Islet precursor cell (in vitro differentiated cells): ENCODE results near the gene TSC1.

Experiments used
- DNase-seq: peaks from one replicate; pipeline ENCODE4 v3.0.0-alpha.2; 2018

TSC1 gene

DNA sequence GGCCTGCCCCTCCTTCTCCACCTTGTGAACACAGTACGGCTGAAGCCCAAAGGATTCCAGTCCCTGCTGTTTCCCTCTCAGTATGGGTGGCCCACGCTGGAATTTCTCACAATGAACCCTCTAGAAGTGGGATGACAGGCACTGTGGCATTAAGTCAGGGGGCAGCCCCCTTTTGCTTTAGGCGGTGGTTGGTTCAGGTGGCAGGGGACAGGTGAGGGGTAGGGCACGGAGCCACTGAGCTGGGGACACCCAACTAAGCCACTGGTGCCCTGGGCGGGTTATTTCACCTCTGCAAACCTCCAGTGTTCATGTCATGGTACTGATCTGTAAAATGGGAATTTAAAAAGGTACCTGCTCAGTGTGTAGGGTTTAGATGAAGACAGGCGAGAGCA lies 58.1 kb downstream of the TSC1 start:
- no peak for DNase-seq

DNA sequence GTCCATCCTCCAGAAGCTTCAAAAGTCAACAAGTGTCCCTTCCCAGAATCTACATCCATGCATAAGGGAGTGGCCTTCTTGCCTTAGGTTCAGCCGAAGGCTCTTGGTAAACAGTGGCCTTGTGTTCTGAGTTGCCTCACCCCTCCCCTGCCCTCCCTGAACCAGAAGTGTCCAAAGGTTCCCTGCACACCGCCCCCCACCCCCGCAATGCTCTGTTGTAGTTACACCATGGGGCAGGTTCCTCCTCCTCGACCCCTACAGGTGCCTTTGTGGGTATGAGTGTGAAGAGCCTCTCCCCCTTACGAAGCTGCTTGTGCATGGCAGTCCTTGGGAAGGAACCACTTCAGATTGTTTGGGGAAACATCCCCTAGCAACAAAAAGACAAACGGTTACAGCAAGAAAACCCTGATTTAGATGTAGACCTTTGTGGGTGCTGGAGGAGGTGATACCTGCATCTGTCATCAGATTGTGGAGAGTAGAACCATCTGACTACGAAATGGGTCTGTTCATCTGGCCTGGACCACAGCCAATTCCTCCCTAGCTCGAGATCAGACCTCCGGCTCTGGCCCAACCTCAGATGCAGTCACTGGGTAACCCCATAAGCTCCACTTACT lies 58.6 kb downstream of the TSC1 start:
- DNase-seq, result no peak

DNA sequence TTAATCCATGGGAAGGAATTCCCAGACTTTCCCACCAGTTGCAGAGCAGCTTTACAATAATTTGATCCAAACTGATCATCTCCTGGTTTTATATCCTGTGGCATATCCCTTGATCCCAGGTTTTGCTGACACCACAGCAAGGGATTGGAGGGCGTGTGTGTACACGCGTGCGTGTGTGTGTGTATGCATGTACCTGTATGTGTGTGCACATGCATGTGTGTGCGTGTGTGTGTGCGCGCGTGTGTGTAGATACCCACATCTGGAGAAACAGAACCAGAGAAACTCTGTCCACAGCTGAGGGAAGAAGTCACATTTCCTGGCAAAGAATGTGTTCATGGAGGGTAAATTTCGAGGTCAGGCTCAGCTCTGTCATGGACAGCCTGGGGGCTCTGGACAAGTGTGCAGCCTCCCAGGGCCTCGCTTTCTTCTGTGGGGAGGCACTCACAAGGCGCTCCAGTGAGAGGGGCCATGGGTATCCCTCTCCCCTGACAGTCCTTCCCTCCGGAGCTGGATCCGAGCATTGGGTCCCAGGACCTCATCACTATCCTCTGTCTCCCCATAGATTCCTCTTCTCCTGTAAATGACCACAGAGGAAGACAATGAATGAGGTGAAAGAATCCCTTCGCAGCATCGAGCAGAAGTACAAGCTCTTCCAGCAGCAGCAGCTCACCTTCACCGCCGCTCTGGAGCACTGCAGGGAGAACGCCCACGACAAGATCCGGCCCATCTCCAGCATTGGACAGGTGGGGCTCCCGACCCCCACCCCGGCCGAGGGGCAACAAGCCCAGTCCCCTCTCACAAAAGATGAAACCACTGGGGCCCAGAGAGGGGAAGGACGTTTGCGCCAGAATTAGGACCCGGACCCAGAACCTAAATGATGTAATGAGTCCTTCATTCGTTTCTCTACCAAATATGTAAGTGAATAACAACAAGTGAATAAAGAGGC lies 60.8 kb downstream of the TSC1 start:
- DNase-seq, result no peak

DNA sequence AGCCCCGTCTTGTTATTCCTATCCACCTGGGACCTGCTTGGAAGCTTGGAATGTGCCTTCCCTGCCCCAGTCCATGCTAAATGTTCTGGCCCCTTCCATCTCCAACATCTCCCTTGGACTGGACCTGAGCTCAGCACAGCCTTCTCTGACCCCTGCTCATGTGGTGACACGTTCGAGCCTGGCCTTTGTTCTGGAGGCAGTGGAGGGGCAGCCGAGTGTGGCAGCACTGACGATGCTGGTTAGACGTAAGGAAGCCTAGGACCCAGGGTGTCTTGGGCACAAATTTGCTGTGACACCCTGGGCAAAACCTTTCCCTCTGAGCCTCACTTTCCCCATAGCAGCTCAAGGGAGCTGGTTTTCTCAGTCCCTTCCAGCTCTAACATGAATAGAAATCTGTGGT lies 61.8 kb downstream of the TSC1 start:
- no peak for DNase-seq

DNA sequence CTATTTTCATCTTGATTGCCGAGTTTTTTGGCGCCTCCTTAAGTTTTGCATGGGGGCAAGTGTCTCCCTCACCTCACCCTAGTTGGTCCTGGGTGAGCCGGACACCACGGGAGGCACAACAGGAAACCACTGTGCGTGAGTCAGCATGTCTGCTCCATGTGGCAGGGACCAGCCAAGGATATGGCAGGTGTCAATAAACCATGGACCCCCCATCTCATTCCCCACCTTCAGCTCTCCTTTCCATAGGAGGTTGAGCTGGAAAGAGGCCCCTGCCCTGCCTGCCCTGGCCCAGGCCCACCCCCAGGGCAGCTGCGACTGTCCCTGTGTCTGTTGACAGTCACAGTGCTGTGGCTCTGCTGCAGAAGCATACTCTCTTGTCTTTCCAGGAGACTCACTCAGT lies 62.6 kb downstream of the TSC1 start:
- DNase-seq, result no peak

DNA sequence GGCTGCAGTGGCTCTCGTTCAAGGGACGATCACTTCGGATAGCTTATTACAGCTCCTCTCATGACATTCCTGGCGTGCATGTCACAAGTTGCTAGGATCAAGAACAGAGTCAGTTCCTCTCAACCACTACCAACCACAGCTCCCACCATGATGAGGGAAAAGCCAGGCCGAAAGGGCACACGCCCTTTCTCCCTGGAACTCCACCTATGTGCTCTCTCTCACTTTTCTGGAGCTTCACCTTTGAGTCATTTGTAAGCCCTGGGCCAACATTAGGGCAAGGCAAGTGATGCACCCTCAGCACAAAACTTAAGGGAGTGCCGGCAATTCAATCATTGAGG lies 64.1 kb downstream of the TSC1 start:
- no peak for DNase-seq

DNA sequence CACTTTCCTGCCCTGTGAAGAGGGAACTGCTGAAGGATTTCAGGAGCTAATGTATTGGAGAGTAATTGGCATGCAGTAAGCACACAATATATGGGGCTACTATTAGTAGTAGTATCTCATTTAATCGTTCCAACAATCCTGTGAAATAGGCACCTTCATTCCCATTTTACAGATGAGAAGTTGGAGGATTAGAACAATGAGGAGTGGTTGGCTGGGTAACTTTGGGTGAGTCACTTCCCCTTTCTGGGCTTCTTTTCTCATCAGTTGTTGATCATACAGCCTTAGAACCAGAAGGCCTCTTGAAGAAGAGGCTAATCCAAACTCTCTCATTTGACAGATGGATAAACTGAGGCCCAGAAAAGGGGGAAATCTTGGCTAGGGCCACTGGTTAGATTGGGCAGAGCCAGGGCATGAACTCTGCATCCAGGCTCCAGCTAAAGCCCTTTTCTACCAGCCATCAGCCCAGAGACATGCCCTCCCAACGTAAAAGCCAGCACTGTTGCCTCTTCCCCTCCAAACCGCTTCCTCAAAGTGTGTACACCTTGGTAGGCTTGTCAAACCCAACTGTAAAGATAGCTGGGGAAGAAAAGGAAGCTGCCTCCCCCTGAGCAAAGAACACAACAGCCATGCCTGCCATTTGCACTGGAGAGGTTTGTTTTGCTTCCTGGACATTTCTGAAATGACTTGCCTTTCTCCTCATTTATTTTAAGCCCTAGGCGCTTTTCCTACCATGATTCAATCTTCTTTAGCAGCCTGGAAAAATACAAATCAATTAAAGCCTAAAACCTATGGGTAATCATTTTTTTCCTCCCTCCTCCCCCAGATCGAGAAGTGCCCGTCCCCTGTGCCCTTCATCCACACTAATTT lies 64.7 kb downstream of the TSC1 start:
- DNase-seq, result no peak

DNA sequence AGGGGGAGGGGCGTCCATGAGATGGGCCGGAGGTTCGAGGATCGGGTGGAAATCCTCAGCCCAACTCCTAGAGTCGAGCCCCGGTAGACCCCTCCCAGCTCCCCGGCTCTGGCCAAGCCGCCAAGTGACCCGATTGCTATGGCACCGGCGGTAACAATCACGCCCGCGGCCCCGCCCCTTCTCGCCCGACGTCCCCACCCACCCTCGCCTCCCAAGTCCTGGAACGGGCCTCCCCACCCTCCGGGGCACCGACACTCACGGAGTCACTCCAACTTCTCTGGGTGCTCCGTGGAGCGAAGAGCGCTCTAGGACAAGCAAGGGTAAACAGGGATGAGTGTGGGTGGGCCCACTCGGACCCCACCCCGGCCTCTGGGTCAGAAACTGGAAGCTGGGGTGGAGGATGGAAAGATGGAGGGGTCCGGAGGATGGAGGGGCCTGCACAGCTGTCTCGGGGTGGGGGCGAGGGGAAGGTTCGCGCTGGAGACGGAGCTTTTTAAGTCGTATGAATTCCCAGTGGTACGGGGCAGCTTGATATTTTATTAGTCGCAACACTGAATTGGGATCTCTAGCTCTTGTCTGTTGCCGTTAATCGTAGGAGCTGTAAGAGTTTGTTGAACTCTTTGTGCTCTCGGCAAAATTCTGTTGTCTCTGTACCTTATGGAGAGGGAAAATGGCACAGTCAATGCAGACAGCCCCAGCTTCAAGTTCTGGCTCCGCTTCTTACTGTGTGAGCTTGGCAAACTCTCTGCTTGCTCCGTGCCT lies 65.5 kb downstream of the TSC1 start, which contains the start of gene SPACA9:
Gene SPACA9 (plus strand): TSS at position 204 of the 762 bp plus-strand sequence. CDS start 5,050 bp downstream, outside the sequence.
- DNase-seq, result peak; percentile 79

DNA sequence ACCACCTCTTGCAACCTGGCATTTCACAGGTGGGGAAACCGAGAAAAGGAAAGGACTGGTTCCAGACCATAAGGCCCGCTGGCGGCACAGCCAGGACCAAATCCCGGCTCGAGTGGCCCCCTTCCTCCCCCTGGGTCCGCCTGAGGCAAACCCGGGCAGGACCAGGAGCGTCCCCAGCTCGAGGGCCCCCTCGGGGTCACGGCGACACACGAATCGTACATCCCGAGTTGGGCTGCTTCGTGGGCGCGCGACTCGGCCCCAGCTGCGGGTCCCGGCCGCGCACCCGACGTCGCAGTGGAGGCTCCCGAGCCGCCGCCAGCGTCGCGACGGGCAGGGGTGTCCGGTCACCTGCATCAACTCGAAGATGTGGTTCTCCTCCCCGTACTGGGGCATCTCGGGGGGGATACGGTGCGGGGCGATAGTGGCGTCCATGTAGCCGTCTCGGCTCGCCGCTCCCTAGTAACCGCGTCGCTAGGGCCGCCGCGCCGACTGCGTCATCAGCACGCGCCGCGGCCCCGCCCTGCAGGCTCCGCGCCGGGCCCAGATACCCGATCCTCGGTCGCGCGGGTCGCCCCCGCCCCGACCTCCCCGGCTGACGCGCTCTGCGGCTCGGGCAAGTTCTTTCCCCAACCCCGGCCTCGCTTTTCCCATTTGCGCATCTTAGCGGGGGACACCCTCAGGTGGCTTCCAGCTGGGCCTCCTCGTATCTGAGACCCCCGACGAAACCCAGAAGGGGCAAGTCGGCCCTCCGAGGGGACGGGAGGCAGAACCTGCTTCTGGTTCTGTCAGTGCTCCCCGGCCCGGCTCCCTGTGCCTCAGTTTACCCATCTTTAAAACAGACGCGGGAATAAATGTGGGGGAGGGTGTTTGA lies 66.4 kb downstream of the TSC1 start, which contains the start of gene AK8:
Gene AK8 (minus strand): TSS at position 461 of the 871 bp plus-strand sequence. CDS start 29 bp downstream, at position 432.
- DNase-seq, result peak; percentile 83

DNA sequence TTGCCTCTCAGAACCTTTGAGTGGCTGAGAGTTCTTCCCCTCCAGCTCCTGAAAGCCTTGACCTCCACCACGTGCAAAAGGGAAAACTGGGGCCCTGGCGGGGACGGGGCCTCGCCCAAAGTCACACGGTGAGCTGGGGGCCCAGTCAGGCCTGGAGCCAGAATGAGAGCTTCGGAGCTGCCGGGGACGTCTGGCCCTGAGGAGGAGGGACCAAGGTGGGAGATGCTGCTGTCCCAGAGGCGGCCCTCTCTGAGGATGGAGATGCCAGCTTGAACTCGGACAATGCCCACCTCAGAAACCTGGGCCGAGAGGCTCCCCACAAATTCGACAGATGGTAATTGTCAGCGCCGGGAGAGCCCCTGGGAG lies 67.0 kb downstream of the TSC1 start:
- no peak for DNase-seq

DNA sequence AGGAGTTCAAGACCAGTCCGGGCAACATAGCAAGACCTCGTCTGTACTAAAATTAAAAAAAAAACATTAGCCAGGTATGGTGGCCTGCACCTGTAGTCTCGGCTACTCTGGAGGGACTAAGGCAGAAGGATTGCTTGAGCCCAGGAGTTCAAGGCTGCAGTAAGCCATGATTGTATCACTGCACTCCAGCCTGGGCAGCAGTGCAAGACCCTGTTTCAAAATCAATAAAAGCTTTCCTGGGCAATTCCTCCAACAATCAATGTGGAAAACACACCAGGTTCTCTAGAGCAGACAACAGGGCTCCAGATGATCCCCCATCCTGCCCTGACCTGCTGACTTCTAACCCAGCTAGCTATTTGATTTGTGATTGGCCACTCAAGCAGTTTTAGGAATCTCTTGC lies 67.6 kb downstream of the TSC1 start:
- DNase-seq, result no peak

DNA sequence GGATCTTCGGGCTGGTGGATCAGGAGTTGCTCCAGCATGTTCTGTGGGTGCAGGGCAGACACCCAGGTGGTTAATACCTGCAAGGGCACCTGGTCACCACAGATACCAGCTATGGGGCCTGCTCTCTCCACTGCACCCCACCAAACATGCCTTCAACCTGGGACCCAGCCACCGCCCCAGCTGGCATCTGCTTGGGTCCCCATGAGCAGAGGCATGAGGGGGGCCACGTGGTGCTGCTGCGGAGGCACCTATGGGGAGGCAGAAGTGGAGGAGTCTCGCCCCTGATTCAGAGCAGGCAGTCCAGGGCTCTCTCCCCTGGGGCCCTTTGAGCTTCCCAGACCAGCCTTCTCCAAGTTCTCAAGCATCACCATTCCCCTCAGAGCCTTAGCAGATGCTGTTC lies 69.3 kb downstream of the TSC1 start:
- DNase-seq, result no peak

DNA sequence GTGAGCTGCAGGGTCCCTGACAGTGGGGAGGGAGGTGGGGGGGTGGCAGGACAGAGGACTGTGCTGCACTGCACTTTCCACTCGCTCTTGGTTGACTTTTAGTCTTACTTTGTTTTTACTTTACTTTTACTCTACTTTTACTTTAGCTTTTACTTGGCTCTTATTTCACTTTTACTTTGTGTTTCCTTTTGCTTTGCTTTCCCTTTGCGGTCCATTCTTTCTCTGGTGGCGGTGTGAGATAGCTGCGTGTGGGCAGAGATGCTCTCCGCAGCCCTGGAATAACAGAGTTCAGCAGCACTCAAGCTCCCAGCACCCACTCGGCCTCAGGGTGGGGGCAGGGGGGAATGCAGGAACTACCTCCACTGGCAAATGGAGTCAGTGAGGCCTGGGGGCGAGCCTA lies 71.0 kb downstream of the TSC1 start:
- DNase-seq, result no peak

DNA sequence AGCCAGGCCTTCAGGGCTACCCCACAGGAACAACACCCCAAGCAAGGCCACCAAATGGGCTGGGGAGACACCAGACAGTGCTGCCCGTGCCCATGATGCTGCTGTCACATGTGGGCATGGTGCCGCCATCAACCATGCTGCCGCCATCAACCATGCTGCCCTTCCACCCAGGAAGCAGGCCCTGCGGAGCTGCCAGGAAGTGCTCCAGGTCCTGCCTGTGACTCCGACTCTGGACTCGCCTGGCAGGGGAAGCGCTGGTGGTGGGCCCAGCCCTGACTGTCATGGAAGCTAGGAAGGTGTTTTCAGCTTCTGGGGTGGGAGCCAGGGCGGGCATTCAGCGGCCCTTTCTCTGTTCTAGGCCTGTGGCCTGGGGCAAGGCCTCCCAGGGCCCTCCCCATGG lies 75.2 kb downstream of the TSC1 start:
- no peak for DNase-seq

DNA sequence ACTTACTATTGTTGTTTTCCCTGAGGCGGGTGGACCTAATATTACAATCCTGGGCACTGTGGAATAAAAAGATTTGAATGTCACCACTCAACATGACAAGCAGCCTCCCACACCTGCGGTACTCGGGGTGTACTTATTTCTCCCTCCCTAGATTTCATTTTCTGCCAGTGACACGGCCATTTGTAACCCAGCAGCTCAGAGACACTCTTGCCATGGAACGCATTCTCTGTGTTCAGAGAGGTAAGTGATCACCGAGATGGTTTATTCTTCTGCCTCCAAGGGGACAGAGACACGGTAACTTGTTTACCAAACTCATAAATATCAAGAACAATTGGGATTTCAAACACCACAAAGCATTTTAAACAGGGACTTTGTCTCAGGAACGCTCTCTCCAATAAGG lies 77.5 kb downstream of the TSC1 start:
- DNase-seq, result no peak

DNA sequence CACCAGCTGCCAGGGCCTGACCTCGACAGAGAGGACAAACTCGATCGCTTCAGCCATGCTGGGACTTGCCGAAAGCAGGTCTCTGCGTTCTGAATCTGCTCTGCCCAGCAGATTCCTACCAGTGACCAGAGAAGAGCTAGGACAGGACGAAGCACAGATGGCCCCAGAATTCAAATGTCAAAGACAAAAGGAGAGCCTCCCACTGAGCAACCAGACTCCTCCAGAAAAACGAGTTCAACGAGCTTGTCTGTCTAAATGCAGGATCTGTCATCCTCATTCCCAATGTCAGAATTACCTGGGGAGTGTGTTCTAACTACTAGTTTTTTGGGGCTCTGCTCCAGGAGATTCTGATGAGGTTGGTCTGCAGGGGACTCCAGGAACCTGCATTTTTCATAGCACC lies 79.7 kb downstream of the TSC1 start:
- DNase-seq, result no peak

DNA sequence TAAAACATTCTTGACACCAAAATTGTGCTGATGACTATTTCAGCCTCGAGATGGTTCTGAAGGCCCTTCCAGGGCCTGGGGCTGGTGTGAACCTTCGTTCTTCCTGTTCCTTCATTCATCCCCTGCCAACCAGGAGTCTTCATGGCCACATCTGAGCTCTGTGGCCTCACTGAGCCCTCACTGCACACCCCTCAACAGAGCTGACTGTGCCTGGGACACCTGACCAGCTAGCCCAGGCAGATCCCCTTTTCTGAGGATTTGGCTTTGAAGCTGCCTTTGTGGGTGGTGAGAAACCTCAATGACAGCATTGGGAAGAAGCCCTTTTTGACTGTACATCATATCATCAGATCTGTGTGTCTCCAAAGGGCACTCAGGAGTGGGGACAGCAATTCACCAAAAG lies 80.1 kb downstream of the TSC1 start:
- DNase-seq, result no peak

DNA sequence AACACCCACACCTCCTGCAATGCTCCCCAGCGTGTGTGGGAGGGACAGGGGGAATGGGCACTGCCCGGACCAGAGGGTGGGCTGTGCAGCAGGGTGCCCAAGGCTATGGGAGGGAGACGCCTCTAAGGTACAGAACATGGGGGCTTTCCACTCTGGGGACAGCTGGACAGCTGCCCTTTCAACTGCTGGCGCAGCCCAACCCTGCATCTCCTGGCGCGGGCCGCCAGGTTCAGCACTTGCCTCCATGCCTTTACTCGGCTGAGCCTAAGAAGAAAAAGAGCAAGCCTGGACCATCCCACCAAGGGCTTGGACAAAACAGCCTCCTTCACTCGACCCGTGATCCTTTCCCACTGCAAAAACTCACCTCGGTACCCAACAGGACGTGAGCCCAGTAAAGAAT lies 81.3 kb downstream of the TSC1 start:
- no peak for DNase-seq

DNA sequence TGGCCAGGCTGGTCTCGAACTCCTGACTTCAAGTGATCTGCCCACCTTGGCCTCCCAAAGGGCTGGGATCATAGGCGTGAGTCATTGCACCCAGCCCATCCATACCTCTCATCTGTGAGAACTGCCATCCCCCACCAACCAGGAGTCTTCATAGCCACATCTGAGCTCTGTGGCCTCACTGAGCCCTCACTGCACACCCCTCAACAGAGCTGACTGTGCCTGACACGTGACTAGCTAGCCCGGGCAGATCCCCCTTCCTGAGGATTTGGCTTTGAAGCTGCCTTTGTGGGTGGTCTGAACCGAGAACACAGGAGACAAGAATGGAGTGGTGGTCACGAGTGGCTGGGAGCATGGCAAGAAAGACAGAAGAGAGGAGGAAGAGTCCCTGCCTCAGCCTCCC lies 81.9 kb downstream of the TSC1 start:
- no peak for DNase-seq

DNA sequence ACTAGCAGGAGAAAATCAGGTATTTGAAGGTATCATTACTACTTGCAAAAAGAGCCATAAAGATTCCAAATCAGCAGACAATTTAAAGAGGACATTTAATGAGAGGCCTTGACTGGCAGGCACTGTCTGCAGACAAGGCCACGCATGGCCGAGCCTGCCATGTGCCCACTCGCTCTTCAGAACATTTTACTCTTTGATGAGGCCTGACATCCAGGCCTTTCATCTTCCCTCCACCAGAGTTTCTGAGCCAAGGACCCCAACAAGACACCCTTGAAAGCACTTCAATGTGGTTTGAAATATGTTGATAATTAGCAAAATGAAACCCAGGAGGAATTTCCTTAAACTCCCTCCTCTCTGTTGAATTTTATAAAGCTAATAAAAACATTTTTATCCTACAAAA lies 82.8 kb downstream of the TSC1 start:
- no peak for DNase-seq

DNA sequence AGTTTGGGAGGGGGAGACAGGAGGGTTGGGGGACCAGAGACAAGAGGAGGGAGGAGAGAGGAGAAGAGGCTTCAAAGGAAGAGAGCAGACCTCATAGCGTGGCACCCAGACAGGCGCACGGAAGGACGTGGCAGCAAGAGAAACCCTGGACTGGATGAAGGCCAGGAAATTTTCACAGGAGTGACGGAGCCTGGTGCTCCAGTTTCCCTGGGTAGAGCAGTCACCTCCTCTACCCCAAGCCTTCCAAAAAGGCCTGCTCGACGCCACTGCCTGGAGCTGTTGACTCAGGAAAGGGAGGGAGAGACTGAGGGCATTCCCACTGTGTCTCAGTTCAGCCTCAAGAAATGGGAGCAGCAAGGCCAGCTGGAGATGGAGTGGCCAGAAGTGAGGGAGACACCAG lies 85.7 kb downstream of the TSC1 start:
- no peak for DNase-seq
